PC-9 (cell line): ENCODE measurements around the gene SLC44A5. TPM values are rescaled to one million over a fixed set of nuclear protein-coding genes. Genes with fewer than 3 reads are reported as not detected.

Experiments used
- BruUV-seq: library from RNA; stranded (reverse); fragments of 400-500 nt; replicated peaks from 2 replicates; lab custom pipeline; 2021; lab: Mats Ljungman, UMichigan
- CTCF ChIA-PET: fragments of 300-600 bp; sonication (Branson Sonifier 250); formaldehyde crosslinking; loops from one replicate; lab custom pipeline; 2022; ENCODE audit warnings: antibody characterized with exemption; lab: Charles Lee
- POLR2A ChIA-PET: fragments of 300-600 bp; sonication (Branson Sonifier 250); formaldehyde crosslinking; loops from one replicate; lab custom pipeline; 2022; ENCODE audit warnings: antibody characterized with exemption; ENCODE audit not compliant: unreplicated experiment; lab: Charles Lee
- DNase-seq, 2 experiments: peaks; one replicate each; pipeline versions ENCODE4 v3.0.0 to v3.0.0-alpha.2; 2015 to 2022; ENCODE audit warnings: mixed read lengths in 1 of 2
- H2AFZ ChIP-seq: fragments of 200-600 bp; sonication (generic); 2 replicates; pipeline ENCODE4 v1.8.1; 2017; ENCODE audit warnings: antibody characterized with exemption
- H3F3A ChIP-seq: fragments of 200-600 bp; sonication (generic); 2 replicates; pipeline ENCODE4 v1.8.1; 2017; ENCODE audit warnings: antibody characterized with exemption, mild to moderate bottlenecking, low read depth; ENCODE audit not compliant: insufficient read depth
- H3K27ac ChIP-seq: fragments of 200-600 bp; sonication (generic); 2 replicates; pipeline ENCODE4 v1.6.1; 2016; ENCODE audit warnings: mixed run types
- H3K27me3 ChIP-seq: fragments of 200-600 bp; sonication (generic); 2 replicates; pipeline ENCODE4 v1.6.1; 2016; ENCODE audit warnings: low read depth, mixed run types; ENCODE audit not compliant: insufficient read depth
- H3K36me3 ChIP-seq: fragments of 200-600 bp; sonication (generic); 2 replicates; pipeline ENCODE4 v1.6.1; 2016; ENCODE audit warnings: low read depth, mixed run types
- H3K4me1 ChIP-seq: fragments of 200-600 bp; sonication (generic); replicated peaks from 2 replicates; pipeline ENCODE4 v1.6.1; 2016; ENCODE audit warnings: mixed run types; ENCODE audit not compliant: insufficient read depth
- H3K4me2 ChIP-seq: fragments of 200-600 bp; sonication (generic); 2 replicates; pipeline ENCODE4 v1.6.1; 2017; ENCODE audit warnings: mixed run types
- H3K4me3 ChIP-seq: fragments of 200-600 bp; sonication (generic); 2 replicates; pipeline ENCODE4 v1.6.1; 2016; ENCODE audit warnings: mixed run types
- H3K79me2 ChIP-seq: fragments of 200-600 bp; sonication (generic); 2 replicates; pipeline ENCODE4 v1.6.1; 2017; ENCODE audit warnings: low read depth, mixed run types
- H3K9me2 ChIP-seq: fragments of 200-600 bp; sonication (generic); 2 replicates; pipeline ENCODE4 v1.8.1; 2017; ENCODE audit warnings: mild to moderate bottlenecking; ENCODE audit not compliant: insufficient read depth
- H3K9me3 ChIP-seq: fragments of 200-600 bp; sonication (generic); 2 replicates; pipeline ENCODE4 v1.8.1; 2016; ENCODE audit warnings: low read depth; ENCODE audit not compliant: insufficient read depth
- H4K20me1 ChIP-seq: fragments of 200-600 bp; sonication (generic); 2 replicates; pipeline ENCODE4 v1.8.1; 2017; ENCODE audit not compliant: insufficient read depth
- EZH2 ChIP-seq: fragments of 200-600 bp; sonication (generic); IDR thresholded peaks from 2 replicates; pipeline ENCODE4 v1.8.0; 2017; ENCODE audit warnings: antibody characterized with exemption, low read depth
- intact Hi-C: fragments of 100-400 bp; cut with micrococcal nuclease; formaldehyde crosslinking; loops from one replicate; pipeline ENCODE4 v1.10.0; 2022; ENCODE audit not compliant: unreplicated experiment
- total RNA-seq: library from RNA; stranded (reverse); gene quantifications from 2 replicates; pipeline ENCODE4 v1.2.3, GENCODE V29; 2021
- TF ChIP-seq, protein P1 (sequence below): fragments of 200-600 bp; sonication (generic); conservative IDR thresholded peaks from 2 replicates; pipeline ENCODE4 v1.6.1; 2017; ENCODE audit warnings: mixed run types, antibody characterized with exemption, mild to moderate bottlenecking, moderate library complexity

The SLC44A5 gene
- total RNA-seq, 1 experiment from 2014 or later, result 0.09 TPM

DNA sequence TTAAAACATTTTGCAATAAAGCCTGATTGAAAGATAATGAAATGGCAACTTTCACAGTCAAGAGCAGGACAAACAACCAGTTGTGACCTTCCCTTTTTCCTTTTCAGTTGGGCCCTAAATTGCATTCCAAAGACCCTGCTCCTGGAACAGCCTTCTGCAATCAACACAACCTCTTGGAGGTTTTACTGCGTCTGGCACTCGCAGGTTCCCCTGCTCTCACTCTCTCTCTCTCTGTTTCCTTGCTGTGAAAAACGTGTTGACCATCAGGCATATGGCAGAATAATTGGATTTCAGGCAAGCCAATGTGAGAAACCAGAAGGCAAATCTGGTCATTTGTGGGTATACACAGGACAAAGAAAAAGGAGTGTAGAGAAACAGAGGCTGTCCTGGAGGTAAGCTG, 23.2 kb downstream of the SLC44A5 start:
- Histone ChIP-seq H3K4me2 (no peak overlapping the region), H2AFZ (no peak overlapping the region), H3K9me3 (no peaks in the 10 kb centered on the region), H3K4me3 (no peak overlapping the region), H3F3A (no peaks in the 10 kb centered on the region), H3K27me3 (no peaks in the 10 kb centered on the region), H3K79me2 (no peaks in the 10 kb centered on the region), H3K9me2 (no peaks in the 10 kb centered on the region), H3K36me3 (no peaks in the 10 kb centered on the region), H3K27ac (no peak overlapping the region), H3K4me1 (no peaks in the 10 kb centered on the region), H4K20me1 (no peaks in the 10 kb centered on the region)
- POLR2A ChIA-PET, result no interaction called here
- TF ChIP-seq EZH2, result no peak
- TF ChIP-seq, protein P1, sequence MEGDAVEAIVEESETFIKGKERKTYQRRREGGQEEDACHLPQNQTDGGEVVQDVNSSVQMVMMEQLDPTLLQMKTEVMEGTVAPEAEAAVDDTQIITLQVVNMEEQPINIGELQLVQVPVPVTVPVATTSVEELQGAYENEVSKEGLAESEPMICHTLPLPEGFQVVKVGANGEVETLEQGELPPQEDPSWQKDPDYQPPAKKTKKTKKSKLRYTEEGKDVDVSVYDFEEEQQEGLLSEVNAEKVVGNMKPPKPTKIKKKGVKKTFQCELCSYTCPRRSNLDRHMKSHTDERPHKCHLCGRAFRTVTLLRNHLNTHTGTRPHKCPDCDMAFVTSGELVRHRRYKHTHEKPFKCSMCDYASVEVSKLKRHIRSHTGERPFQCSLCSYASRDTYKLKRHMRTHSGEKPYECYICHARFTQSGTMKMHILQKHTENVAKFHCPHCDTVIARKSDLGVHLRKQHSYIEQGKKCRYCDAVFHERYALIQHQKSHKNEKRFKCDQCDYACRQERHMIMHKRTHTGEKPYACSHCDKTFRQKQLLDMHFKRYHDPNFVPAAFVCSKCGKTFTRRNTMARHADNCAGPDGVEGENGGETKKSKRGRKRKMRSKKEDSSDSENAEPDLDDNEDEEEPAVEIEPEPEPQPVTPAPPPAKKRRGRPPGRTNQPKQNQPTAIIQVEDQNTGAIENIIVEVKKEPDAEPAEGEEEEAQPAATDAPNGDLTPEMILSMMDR, result no peak
- no TSS peak for BruUV-seq
- intact Hi-C loops, result no loop called here
- no peak for DNase-seq
- CTCF ChIA-PET, result no interaction called here

DNA sequence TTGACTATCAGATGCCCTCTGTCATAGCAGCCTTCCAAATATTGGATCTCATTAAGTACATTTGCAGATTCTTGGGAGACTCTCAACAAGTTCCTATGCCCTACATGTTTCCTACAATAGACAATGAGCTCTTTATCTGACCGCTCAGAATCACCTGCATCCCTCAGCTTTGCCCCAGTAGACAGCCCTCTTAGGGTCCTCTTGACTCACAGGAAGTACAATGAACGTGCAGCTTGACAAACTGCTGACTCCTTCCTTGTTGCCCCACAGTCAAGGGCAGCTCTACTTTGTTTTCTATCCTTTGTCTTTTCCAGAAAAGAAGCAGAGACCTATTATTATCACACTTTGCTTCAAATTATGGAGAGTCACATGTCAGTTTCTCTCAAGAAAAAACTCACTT, 27.6 kb downstream of the SLC44A5 start:
- Histone ChIP-seq H3K9me2 (no peaks in the 10 kb centered on the region), H3K79me2 (no peaks in the 10 kb centered on the region), H3K4me2 (no peak overlapping the region), H4K20me1 (no peaks in the 10 kb centered on the region), H3F3A (no peaks in the 10 kb centered on the region), H3K36me3 (no peaks in the 10 kb centered on the region), H2AFZ (no peak overlapping the region), H3K9me3 (no peaks in the 10 kb centered on the region), H3K4me1 (no peaks in the 10 kb centered on the region), H3K27ac (no peak overlapping the region), H3K4me3 (no peak overlapping the region), H3K27me3 (no peaks in the 10 kb centered on the region)
- no peak for DNase-seq
- intact Hi-C loops, result no loop called here
- ChIA-PET POLR2A (no interaction called here), CTCF (interaction anchor here (0.6 kb wide), 1 partner anchor 15 kb away, joined by 4 read pairs; no protein-coding TSS in a partner anchor)
- TF ChIP-seq EZH2, result no peak
- TF ChIP-seq, protein P1, result no peak
- BruUV-seq, result no TSS peak

GRCh38 chr1:75582725-75583261, 28.1 kb downstream of the SLC44A5 start:
- POLR2A ChIA-PET, result no interaction called here
- Histone ChIP-seq H3K4me3 (no peak overlapping the region), H3K27me3 (no peaks in the 10 kb centered on the region), H4K20me1 (no peaks in the 10 kb centered on the region), H3K4me2 (no peak overlapping the region), H3F3A (no peaks in the 10 kb centered on the region), H3K9me2 (no peaks in the 10 kb centered on the region), H3K36me3 (no peaks in the 10 kb centered on the region), H2AFZ (no peak overlapping the region), H3K79me2 (no peaks in the 10 kb centered on the region), H3K4me1 (no peaks in the 10 kb centered on the region), H3K9me3 (no peaks in the 10 kb centered on the region), H3K27ac (no peak overlapping the region)
- DNase-seq, result no peak
- intact Hi-C loops, result no loop called here
- CTCF ChIA-PET, result interaction anchor here (0.6 kb wide), 1 partner anchor 15 kb away, joined by 4 read pairs; no protein-coding TSS in a partner anchor
- TF ChIP-seq EZH2, result no peak
- TF ChIP-seq, protein P1, result no peak
- BruUV-seq, result no TSS peak
